HEK293 (cell line): ENCODE results near the gene PGS1.

Experiments
- CTCF ChIA-PET: fragments of 350-600 bp; formaldehyde crosslinking; extraction: SDS; loops from one replicate; lab custom pipeline; 2021; ENCODE audit warnings: antibody characterized with exemption; lab: Yijun Ruan, JAX
- POLR2A ChIA-PET: fragments of 300-600 bp; formaldehyde crosslinking; extraction: SDS; loops from one replicate; lab custom pipeline; 2020; ENCODE audit warnings: antibody characterized with exemption, inconsistent platforms; lab: Yijun Ruan, JAX
- H3K27ac ChIP-seq: fragments of 200-500 bp; sonication (Bioruptor generic); 2 replicates; pipeline ENCODE4 v1.5.1; 2014; ENCODE audit warnings: low read depth, low read length, control low read depth, inconsistent platforms; ENCODE audit errors: extremely low read depth
- H3K36me3 ChIP-seq, 2 experiments: fragments of 200-500 bp in 1 of 2; sonication (Bioruptor generic) in 1 of 2; 1 replicate in 1 of 2; 2 replicates in 1 of 2; pipeline ENCODE4 v1.5.1; 2014 to 2017; ENCODE audit warnings: inconsistent platforms in 2 of 2, low read length in 2 of 2; ENCODE audit not compliant: control insufficient read depth in 2 of 2, insufficient read depth in 1 of 2
- H3K4me1 ChIP-seq: fragments of 200-500 bp; sonication (Bioruptor generic); 2 replicates; pipeline ENCODE4 v1.5.1; 2014; ENCODE audit warnings: mild to moderate bottlenecking, low read length, inconsistent platforms; ENCODE audit not compliant: control insufficient read depth, insufficient read depth
- H3K4me3 ChIP-seq: 2 replicates; pipeline ENCODE4 v1.5.1; 2011; ENCODE audit warnings: low read depth, mild to moderate bottlenecking, control low read depth, low read length, moderate library complexity
- H3K9me3 ChIP-seq: fragments of 200-500 bp; sonication (Bioruptor generic); 2 replicates; pipeline ENCODE4 v1.5.1; 2014; ENCODE audit warnings: low read depth, low read length, inconsistent platforms; ENCODE audit not compliant: control insufficient read depth, insufficient read depth
- BCL11B ChIP-seq: fragments of 450-650 bp; formaldehyde crosslinking; IDR thresholded peaks from 2 replicates; pipeline ENCODE4 v1.5.1; 2016; ENCODE audit warnings: low read depth, missing biosample characterization, missing genetic modification characterization
- MEIS1 ChIP-seq: sonication (generic); formaldehyde crosslinking; IDR thresholded peaks from 2 replicates; pipeline ENCODE4 v1.8.1; 2022; ENCODE audit warnings: missing genetic modification reagents, mild to moderate bottlenecking, borderline replicate concordance
- ZNF10 ChIP-seq: fragments of 450-650 bp; formaldehyde crosslinking; IDR thresholded peaks from 2 replicates; pipeline ENCODE4 v1.5.1; 2017; ENCODE audit warnings: missing biosample characterization, missing genetic modification characterization
- ZNF157 ChIP-seq: fragments of 450-650 bp; formaldehyde crosslinking; IDR thresholded peaks from 2 replicates; pipeline ENCODE4 v1.5.1; 2016; ENCODE audit warnings: missing biosample characterization, missing genetic modification characterization
- ZNF169 ChIP-seq: fragments of 450-650 bp; formaldehyde crosslinking; IDR thresholded peaks from 2 replicates; pipeline ENCODE4 v1.5.1; 2016; ENCODE audit warnings: missing biosample characterization, missing genetic modification characterization
- ZNF223 ChIP-seq: fragments of 450-650 bp; formaldehyde crosslinking; IDR thresholded peaks from 2 replicates; pipeline ENCODE4 v1.5.1; 2016; ENCODE audit warnings: missing biosample characterization, missing genetic modification characterization
- ZNF266 ChIP-seq: fragments of 450-650 bp; formaldehyde crosslinking; IDR thresholded peaks from 2 replicates; pipeline ENCODE4 v1.5.1; 2016; ENCODE audit warnings: missing biosample characterization, missing genetic modification characterization, low read depth
- ZNF335 ChIP-seq: fragments of 450-650 bp; formaldehyde crosslinking; conservative IDR thresholded peaks from 2 replicates; pipeline ENCODE4 v1.5.1; 2016; ENCODE audit warnings: missing biosample characterization, missing genetic modification characterization
- ZNF621 ChIP-seq: fragments of 450-650 bp; formaldehyde crosslinking; IDR thresholded peaks from 2 replicates; pipeline ENCODE4 v1.5.1; 2017; ENCODE audit warnings: missing biosample characterization, missing genetic modification characterization
- ZNF76 ChIP-seq: fragments of 450-650 bp; formaldehyde crosslinking; IDR thresholded peaks from 2 replicates; pipeline ENCODE4; 2016; ENCODE audit warnings: low read depth, missing biosample characterization, missing genetic modification characterization, borderline replicate concordance
- ZNF785 ChIP-seq: fragments of 450-650 bp; formaldehyde crosslinking; IDR thresholded peaks from 2 replicates; pipeline ENCODE4 v1.5.1; 2016; ENCODE audit warnings: missing biosample characterization, missing genetic modification characterization
- TF ChIP-seq, protein P1 (sequence below): fragments of 450-650 bp; formaldehyde crosslinking; IDR thresholded peaks from 2 replicates; pipeline ENCODE4 v1.5.1; 2017; ENCODE audit warnings: missing biosample characterization, missing genetic modification characterization
- TF ChIP-seq, protein P2 (sequence below): fragments of 450-650 bp; formaldehyde crosslinking; IDR thresholded peaks from 2 replicates; pipeline ENCODE4 v1.5.1; 2016; ENCODE audit warnings: missing biosample characterization, missing genetic modification characterization
- TF ChIP-seq, protein P3 (sequence below): fragments of 450-650 bp; formaldehyde crosslinking; conservative IDR thresholded peaks from 2 replicates; pipeline ENCODE4 v1.5.1; 2016; ENCODE audit warnings: low read depth, missing biosample characterization, missing genetic modification characterization
- TF ChIP-seq, protein P4 (sequence below): fragments of 450-650 bp; formaldehyde crosslinking; IDR thresholded peaks from 2 replicates; pipeline ENCODE4 v1.5.1; 2016; ENCODE audit warnings: missing biosample characterization, missing genetic modification characterization

PGS1 gene

DNA sequence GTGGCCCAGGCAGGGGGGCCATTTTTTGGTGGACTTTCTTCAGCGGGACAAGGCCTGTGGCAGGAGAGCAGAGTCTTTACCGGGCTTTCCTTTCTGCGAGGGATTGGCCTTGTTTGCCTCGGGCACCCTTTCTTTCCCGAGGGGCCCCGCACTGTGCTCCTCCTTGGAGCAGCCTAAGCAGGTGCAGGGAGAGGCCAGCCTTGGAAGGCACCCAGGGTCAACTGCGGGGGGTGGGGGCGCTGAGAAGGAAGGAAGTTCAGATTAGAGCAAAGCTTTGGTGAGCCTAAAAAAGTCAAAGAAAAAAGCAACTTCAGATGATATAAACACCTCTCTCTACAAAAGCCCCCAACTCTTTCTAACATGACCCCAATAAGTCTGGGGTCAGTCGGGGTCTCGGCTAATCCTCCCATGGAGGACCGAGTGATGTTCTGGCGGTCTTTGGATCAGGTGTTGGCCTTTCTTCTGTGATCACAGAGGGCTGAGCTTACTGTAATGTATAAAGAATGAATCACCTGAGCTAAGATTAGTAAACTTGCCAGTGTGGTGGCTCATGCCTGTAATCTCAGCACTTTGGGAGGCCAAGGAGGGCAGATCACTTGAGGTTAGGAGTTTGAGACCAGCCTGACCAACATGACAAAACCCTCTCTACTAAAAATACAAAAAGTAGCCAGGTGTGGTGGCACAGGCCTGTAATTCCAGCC, 63.0 kb downstream of the PGS1 start:
- POLR2A ChIA-PET = interaction anchor here (0.6 kb wide), 1 partner anchor 15 kb away, joined by 3 read pairs; no protein-coding TSS in a partner anchor
- H3K4me3 ChIP-seq = no peak overlapping the region
- 0 out of 2 replicates have a peak, but pooled peaks have one; percentile 29 for TF ChIP-seq ZNF10 (tag by site-specific recombination)
- no peak for TF ChIP-seq ZNF335 (tag by site-specific recombination)
- TF ChIP-seq MEIS1 (CRISPR knock-in tag) = no peak
- H3K9me3 ChIP-seq = no peaks in the 10 kb centered on the region
- no peak overlapping the region for H3K27ac ChIP-seq
- no peaks in the 10 kb centered on the region for H3K4me1 ChIP-seq
- CTCF ChIA-PET = interaction anchor here (0.6 kb wide), 2 partner anchors 17 to 39 kb away, joined by 3 to 4 read pairs; no protein-coding TSS in a partner anchor
- H3K36me3 ChIP-seq = no peaks in the 10 kb centered on the region

DNA sequence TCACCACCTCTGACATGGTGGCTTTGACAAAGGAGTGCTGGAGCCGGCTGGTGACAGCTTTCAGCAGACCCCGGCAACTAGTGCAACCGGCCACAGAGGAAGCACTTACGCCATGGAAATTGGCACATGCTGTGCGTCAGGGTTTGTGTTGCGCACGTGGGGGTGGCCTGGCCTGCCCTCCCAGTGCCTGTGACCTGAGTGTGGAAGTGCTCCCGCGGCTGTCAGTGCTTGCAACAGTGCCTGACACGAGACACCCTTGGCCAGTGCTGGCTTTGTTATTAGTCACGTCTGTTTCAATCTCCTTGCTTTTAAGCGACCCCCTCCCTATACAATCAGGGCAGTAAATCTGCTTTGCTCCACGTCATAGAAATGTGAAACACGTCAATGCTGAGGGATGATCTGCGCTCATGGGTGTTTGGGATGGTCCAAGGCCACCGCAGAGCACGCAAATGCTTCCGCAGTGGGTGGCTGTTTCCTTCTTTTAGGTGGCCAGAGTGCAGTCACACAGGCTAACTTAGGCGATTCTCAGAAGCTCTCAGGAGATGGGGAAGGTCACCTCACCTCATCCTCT, 64.3 kb downstream of the PGS1 start:
- ChIA-PET CTCF (interaction anchor here (1.0 kb wide), 1 partner anchor 21 kb away, joined by 3 read pairs; no protein-coding TSS in a partner anchor), POLR2A (no interaction called here)
- H3K27ac ChIP-seq = no peak overlapping the region
- H3K4me1 ChIP-seq = no peaks in the 10 kb centered on the region
- TF ChIP-seq, protein P1, sequence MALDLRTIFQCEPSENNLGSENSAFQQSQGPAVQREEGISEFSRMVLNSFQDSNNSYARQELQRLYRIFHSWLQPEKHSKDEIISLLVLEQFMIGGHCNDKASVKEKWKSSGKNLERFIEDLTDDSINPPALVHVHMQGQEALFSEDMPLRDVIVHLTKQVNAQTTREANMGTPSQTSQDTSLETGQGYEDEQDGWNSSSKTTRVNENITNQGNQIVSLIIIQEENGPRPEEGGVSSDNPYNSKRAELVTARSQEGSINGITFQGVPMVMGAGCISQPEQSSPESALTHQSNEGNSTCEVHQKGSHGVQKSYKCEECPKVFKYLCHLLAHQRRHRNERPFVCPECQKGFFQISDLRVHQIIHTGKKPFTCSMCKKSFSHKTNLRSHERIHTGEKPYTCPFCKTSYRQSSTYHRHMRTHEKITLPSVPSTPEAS = no peak
- TF ChIP-seq, protein P2, sequence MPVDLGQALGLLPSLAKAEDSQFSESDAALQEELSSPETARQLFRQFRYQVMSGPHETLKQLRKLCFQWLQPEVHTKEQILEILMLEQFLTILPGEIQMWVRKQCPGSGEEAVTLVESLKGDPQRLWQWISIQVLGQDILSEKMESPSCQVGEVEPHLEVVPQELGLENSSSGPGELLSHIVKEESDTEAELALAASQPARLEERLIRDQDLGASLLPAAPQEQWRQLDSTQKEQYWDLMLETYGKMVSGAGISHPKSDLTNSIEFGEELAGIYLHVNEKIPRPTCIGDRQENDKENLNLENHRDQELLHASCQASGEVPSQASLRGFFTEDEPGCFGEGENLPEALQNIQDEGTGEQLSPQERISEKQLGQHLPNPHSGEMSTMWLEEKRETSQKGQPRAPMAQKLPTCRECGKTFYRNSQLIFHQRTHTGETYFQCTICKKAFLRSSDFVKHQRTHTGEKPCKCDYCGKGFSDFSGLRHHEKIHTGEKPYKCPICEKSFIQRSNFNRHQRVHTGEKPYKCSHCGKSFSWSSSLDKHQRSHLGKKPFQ (tag by site-specific recombination) = no peak
- TF ChIP-seq BCL11B (tag by site-specific recombination) (no peak), ZNF223 (tag by site-specific recombination) (no peak), ZNF621 (tag by site-specific recombination) (no peak)
- H3K36me3 ChIP-seq = no peaks in the 10 kb centered on the region
- no peaks in the 10 kb centered on the region for H3K9me3 ChIP-seq
- no peak overlapping the region for H3K4me3 ChIP-seq

DNA sequence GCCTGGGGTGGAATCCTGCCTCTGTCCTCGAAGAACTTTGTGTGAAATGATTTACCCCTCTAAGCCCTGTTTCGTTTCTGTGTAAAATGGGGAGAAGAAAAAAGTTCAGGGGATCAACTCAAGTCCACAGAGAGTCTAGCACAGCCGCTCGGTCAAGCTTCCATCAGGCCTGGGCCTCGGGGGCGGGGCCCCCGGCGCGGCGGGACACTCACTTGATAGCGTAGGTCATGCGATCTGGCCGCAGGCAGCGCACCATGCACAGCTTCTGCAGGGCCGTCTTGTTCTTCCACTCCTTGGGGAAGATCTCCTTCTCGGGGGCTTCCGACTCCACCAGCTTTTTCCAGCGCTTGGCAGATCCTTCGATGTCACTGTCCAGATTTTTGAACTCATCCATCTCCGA, 65.9 kb downstream of the PGS1 start:
- CTCF ChIA-PET = interaction anchor here (0.6 to 3.5 kb wide), 3 partner anchors 8 to 29 kb away, joined by 3 to 19 read pairs (median 4); no protein-coding TSS in a partner anchor
- Histone ChIP-seq H3K36me3 (no peaks in the 10 kb centered on the region), H3K9me3 (no peaks in the 10 kb centered on the region), H3K4me3 (no peak overlapping the region), H3K27ac (no peak overlapping the region), H3K4me1 (no peaks in the 10 kb centered on the region)
- POLR2A ChIA-PET = no interaction called here
- TF ChIP-seq, protein P3, sequence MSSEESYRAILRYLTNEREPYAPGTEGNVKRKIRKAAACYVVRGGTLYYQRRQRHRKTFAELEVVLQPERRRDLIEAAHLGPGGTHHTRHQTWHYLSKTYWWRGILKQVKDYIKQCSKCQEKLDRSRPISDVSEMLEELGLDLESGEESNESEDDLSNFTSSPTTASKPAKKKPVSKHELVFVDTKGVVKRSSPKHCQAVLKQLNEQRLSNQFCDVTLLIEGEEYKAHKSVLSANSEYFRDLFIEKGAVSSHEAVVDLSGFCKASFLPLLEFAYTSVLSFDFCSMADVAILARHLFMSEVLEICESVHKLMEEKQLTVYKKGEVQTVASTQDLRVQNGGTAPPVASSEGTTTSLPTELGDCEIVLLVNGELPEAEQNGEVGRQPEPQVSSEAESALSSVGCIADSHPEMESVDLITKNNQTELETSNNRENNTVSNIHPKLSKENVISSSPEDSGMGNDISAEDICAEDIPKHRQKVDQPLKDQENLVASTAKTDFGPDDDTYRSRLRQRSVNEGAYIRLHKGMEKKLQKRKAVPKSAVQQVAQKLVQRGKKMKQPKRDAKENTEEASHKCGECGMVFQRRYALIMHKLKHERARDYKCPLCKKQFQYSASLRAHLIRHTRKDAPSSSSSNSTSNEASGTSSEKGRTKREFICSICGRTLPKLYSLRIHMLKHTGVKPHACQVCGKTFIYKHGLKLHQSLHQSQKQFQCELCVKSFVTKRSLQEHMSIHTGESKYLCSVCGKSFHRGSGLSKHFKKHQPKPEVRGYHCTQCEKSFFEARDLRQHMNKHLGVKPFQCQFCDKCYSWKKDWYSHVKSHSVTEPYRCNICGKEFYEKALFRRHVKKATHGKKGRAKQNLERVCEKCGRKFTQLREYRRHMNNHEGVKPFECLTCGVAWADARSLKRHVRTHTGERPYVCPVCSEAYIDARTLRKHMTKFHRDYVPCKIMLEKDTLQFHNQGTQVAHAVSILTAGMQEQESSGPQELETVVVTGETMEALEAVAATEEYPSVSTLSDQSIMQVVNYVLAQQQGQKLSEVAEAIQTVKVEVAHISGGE = no peak
- TF ChIP-seq, protein P4, sequence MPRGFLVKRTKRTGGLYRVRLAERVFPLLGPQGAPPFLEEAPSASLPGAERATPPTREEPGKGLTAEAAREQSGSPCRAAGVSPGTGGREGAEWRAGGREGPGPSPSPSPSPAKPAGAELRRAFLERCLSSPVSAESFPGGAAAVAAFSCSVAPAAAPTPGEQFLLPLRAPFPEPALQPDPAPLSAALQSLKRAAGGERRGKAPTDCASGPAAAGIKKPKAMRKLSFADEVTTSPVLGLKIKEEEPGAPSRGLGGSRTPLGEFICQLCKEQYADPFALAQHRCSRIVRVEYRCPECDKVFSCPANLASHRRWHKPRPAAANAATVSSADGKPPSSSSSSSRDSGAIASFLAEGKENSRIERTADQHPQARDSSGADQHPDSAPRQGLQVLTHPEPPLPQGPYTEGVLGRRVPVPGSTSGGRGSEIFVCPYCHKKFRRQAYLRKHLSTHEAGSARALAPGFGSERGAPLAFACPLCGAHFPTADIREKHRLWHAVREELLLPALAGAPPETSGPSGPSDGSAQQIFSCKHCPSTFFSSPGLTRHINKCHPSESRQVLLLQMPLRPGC (tag by site-specific recombination) = no peak
- TF ChIP-seq ZNF157 (tag by site-specific recombination) (no peak), ZNF266 (tag by site-specific recombination) (no peak), ZNF785 (no peak), ZNF169 (tag by site-specific recombination) (no peak), ZNF76 (no peak)
